WTC11 (cell line): ENCODE results near the gene CFAP251. TPM values are rescaled to one million over a fixed set of nuclear protein-coding genes. Genes with fewer than 3 reads are reported as not detected.

ENCODE experiments used
- ATAC-seq: fragments of 200-7000 bp; cut with Tn5 transposase; 2 replicates; pipeline ENCODE4 v1.10.0; 2021; ENCODE audit warnings: mild to moderate bottlenecking, moderate library complexity
- CTCF ChIA-PET: fragments of 300-600 bp; sonication (Branson Sonifier 250); formaldehyde crosslinking; loops from one replicate; lab custom pipeline; 2021; ENCODE audit warnings: antibody characterized with exemption; lab: Charles Lee
- POLR2A ChIA-PET: fragments of 350-600 bp; sonication (Branson Sonifier 250); formaldehyde crosslinking; loops from one replicate; lab custom pipeline; 2021; ENCODE audit warnings: antibody characterized with exemption; lab: Charles Lee
- DNase-seq: peaks from one replicate; pipeline ENCODE4 v3.0.0; 2021; ENCODE audit warnings: low spot score
- H3K27ac Mint-ChIP-seq: 2 replicates; pipeline ENCODE4 v1.8.0; 2021; ENCODE audit warnings: mixed read lengths
- H3K27me3 Mint-ChIP-seq: 2 replicates; pipeline ENCODE4 v1.8.0; 2021; ENCODE audit warnings: low read depth, mild to moderate bottlenecking, moderate library complexity, mixed read lengths
- H3K36me3 Mint-ChIP-seq: 2 replicates; pipeline ENCODE4 v1.8.0; 2021; ENCODE audit warnings: mixed read lengths
- H3K4me1 Mint-ChIP-seq: 2 replicates; pipeline ENCODE4 v1.8.0; 2022; ENCODE audit warnings: mixed read lengths
- H3K4me3 Mint-ChIP-seq: 2 replicates; pipeline ENCODE4 v1.8.0; 2021; ENCODE audit warnings: mild to moderate bottlenecking, moderate library complexity, mixed read lengths
- H3K9me3 Mint-ChIP-seq: 2 replicates; pipeline ENCODE4 v1.8.0; 2021; ENCODE audit warnings: mixed read lengths
- E2F1 ChIP-seq: sonication (generic); formaldehyde crosslinking; IDR thresholded peaks from 2 replicates; pipeline ENCODE4 v1.8.0; 2022; ENCODE audit warnings: mild to moderate bottlenecking, missing genetic modification reagents
- FOXP1 ChIP-seq: sonication (generic); formaldehyde crosslinking; IDR thresholded peaks from 2 replicates; pipeline ENCODE4 v1.8.0; 2022; ENCODE audit warnings: missing genetic modification reagents, mild to moderate bottlenecking, moderate library complexity, borderline replicate concordance
- MXD4 ChIP-seq: fragments of 250-450 bp; sonication (Bioruptor Pico); IDR thresholded peaks from 2 replicates; pipeline ENCODE4 v1.8.0; 2021; ENCODE audit warnings: mild to moderate bottlenecking, moderate library complexity, borderline replicate concordance
- NR2C2 ChIP-seq: sonication (generic); formaldehyde crosslinking; IDR thresholded peaks from 2 replicates; pipeline ENCODE4 v1.8.0; 2022; ENCODE audit warnings: mild to moderate bottlenecking, missing genetic modification reagents
- SMAD4 ChIP-seq: sonication (generic); formaldehyde crosslinking; IDR thresholded peaks from 2 replicates; pipeline ENCODE4 v1.8.0; 2022; ENCODE audit warnings: mild to moderate bottlenecking, missing genetic modification reagents
- TCF7 ChIP-seq: sonication (generic); formaldehyde crosslinking; IDR thresholded peaks from 2 replicates; pipeline ENCODE4 v1.8.0; 2022; ENCODE audit warnings: mild to moderate bottlenecking, low read depth, missing genetic modification reagents, moderate library complexity
- TEAD1 ChIP-seq: sonication (generic); formaldehyde crosslinking; IDR thresholded peaks from 2 replicates; pipeline ENCODE4 v1.8.0; 2022; ENCODE audit warnings: mild to moderate bottlenecking, missing genetic modification reagents
- USF1 ChIP-seq: sonication (generic); formaldehyde crosslinking; IDR thresholded peaks from 2 replicates; pipeline ENCODE4 v1.8.0; 2022; ENCODE audit warnings: mild to moderate bottlenecking, missing genetic modification reagents
- ZNF263 ChIP-seq: sonication (generic); formaldehyde crosslinking; IDR thresholded peaks from 2 replicates; pipeline ENCODE4 v1.8.1; 2022; ENCODE audit warnings: low read depth, mild to moderate bottlenecking, moderate library complexity, missing genetic modification reagents
- total RNA-seq: library from RNA; stranded (reverse); gene quantifications from 3 replicates; pipeline ENCODE4 v1.2.3, GENCODE V29; 2021
- TF ChIP-seq, protein P1 (sequence below): fragments of 200-600 bp; IDR thresholded peaks from 2 replicates; pipeline ENCODE4 v1.8.0; 2022; ENCODE audit warnings: antibody characterized with exemption
- TF ChIP-seq, protein P2 (sequence below): sonication (generic); formaldehyde crosslinking; IDR thresholded peaks from 2 replicates; pipeline ENCODE4 v1.8.0; 2022; ENCODE audit warnings: mild to moderate bottlenecking, missing genetic modification reagents
- TF ChIP-seq, protein P3 (sequence below): sonication (generic); formaldehyde crosslinking; IDR thresholded peaks from 2 replicates; pipeline ENCODE4 v1.8.0; 2023; ENCODE audit warnings: mild to moderate bottlenecking, missing genetic modification reagents

Gene CFAP251
- total RNA-seq, 1 experiment from 2014 or later: 3.1 TPM

DNA sequence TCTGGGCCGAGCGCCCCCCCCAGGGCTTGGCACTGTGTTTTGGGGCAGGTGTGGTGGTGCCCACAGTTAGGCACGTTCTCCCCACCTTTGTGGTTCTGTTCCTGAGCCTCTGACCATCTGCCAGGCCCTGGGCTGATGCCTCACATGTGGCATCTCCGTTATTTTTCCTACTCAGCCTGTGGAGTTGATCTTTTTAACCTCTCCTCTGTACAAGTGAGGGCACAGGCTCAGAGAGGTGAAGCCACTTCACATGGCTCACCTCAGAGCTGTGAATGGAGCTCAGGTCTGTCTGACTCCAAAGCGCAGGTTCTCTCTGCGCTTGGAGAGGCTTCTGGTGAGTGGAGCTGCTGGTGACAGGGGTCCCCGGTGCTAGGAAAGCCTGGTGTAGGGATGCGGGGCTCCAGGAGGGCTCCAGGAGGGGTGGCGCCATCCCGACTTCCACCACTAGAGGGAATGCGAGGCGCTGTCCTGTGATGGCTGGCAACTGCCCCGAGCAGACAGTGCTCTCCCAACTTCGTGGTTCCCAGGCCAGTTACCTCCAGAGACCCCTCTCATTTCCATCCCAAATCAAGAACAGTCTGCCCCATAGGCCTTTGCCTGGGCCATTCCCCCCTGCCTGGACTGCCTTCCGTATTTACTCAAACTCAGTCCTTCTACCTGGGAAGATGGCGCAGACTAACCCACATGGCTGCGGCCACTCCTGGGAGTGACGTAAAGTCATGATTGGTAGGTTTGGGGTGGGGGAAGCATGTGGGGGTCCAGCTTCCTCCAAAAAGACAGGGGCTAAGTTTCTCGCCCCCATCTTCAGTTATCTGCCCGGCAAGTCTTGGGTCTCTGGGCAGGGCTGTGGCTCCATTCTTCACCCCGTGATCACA lies 113.2 kb downstream of the CFAP251 start:
- ChIA-PET CTCF (interaction anchor here (0.6 to 1.5 kb wide), 17 partner anchors 10 to 387 kb away, joined by 3 to 7 read pairs (median 3); partner anchors contain the start of genes B3GNT4, BCL7A, CFAP251 and RHOF), POLR2A (no interaction called here)
- Mint-ChIP-seq H3K4me1 (peaks cover 25% of the 10 kb centered on the region), H3K27me3 (no peaks in the 10 kb centered on the region), H3K27ac (peak overlapping the region; percentile 70), H3K36me3 (peaks cover 16% of the 10 kb centered on the region), H3K4me3 (no peak overlapping the region), H3K9me3 (no peaks in the 10 kb centered on the region)
- ATAC-seq (peak; percentile 95), DNase-seq (peak; percentile 85)
- TF ChIP-seq FOXP1 (CRISPR knock-in tag) (no peak), TEAD1 (CRISPR knock-in tag) (no peak), USF1 (no peak), E2F1 (CRISPR knock-in tag) (no peak), MXD4 (no peak), NR2C2 (CRISPR knock-in tag) (no peak)
- TF ChIP-seq, protein P1, sequence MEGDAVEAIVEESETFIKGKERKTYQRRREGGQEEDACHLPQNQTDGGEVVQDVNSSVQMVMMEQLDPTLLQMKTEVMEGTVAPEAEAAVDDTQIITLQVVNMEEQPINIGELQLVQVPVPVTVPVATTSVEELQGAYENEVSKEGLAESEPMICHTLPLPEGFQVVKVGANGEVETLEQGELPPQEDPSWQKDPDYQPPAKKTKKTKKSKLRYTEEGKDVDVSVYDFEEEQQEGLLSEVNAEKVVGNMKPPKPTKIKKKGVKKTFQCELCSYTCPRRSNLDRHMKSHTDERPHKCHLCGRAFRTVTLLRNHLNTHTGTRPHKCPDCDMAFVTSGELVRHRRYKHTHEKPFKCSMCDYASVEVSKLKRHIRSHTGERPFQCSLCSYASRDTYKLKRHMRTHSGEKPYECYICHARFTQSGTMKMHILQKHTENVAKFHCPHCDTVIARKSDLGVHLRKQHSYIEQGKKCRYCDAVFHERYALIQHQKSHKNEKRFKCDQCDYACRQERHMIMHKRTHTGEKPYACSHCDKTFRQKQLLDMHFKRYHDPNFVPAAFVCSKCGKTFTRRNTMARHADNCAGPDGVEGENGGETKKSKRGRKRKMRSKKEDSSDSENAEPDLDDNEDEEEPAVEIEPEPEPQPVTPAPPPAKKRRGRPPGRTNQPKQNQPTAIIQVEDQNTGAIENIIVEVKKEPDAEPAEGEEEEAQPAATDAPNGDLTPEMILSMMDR: peak; percentile 83
- TF ChIP-seq, protein P2, sequence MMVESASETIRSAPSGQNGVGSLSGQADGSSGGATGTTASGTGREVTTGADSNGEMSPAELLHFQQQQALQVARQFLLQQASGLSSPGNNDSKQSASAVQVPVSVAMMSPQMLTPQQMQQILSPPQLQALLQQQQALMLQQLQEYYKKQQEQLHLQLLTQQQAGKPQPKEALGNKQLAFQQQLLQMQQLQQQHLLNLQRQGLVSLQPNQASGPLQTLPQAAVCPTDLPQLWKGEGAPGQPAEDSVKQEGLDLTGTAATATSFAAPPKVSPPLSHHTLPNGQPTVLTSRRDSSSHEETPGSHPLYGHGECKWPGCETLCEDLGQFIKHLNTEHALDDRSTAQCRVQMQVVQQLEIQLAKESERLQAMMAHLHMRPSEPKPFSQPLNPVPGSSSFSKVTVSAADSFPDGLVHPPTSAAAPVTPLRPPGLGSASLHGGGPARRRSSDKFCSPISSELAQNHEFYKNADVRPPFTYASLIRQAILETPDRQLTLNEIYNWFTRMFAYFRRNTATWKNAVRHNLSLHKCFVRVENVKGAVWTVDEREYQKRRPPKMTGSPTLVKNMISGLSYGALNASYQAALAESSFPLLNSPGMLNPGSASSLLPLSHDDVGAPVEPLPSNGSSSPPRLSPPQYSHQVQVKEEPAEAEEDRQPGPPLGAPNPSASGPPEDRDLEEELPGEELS: no peak

DNA sequence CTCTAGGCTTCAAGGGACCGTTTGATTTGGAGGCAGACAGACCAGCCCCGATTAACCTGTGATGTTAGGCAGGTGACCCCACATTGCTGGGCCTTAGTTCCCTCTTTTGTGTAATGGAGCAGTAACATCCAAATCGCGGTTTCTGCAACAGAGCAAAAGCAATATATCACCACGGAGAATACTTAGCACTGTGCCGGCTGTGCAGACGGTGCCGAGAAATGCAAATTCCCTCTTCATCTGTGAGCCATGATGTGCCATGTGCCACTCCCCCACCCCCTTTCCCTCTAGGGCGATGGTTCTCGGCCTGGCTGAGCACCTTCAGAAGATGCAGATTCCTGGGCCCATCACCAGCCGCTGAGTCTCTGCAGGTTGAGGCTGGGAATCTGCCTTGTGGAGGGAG lies 114.2 kb downstream of the CFAP251 start:
- no peaks in the 10 kb centered on the region for H3K9me3 Mint-ChIP-seq
- POLR2A ChIA-PET: no interaction called here
- no peak for ATAC-seq
- no peak overlapping the region for H3K27ac Mint-ChIP-seq
- H3K4me3 Mint-ChIP-seq: no peak overlapping the region
- peaks cover 20% of the 10 kb centered on the region for H3K36me3 Mint-ChIP-seq
- no peaks in the 10 kb centered on the region for H3K27me3 Mint-ChIP-seq
- peaks cover 19% of the 10 kb centered on the region for H3K4me1 Mint-ChIP-seq
- TF ChIP-seq ZNF263 (CRISPR knock-in tag) (no peak), SMAD4 (CRISPR knock-in tag) (no peak), TCF7 (no peak)
- TF ChIP-seq, protein P3, sequence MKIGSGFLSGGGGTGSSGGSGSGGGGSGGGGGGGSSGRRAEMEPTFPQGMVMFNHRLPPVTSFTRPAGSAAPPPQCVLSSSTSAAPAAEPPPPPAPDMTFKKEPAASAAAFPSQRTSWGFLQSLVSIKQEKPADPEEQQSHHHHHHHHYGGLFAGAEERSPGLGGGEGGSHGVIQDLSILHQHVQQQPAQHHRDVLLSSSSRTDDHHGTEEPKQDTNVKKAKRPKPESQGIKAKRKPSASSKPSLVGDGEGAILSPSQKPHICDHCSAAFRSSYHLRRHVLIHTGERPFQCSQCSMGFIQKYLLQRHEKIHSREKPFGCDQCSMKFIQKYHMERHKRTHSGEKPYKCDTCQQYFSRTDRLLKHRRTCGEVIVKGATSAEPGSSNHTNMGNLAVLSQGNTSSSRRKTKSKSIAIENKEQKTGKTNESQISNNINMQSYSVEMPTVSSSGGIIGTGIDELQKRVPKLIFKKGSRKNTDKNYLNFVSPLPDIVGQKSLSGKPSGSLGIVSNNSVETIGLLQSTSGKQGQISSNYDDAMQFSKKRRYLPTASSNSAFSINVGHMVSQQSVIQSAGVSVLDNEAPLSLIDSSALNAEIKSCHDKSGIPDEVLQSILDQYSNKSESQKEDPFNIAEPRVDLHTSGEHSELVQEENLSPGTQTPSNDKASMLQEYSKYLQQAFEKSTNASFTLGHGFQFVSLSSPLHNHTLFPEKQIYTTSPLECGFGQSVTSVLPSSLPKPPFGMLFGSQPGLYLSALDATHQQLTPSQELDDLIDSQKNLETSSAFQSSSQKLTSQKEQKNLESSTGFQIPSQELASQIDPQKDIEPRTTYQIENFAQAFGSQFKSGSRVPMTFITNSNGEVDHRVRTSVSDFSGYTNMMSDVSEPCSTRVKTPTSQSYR (CRISPR knock-in tag): no peak
- TF ChIP-seq, all 79 proteins: peak for 0
- CTCF ChIA-PET: interaction anchor here (1.0 to 1.5 kb wide), 3 partner anchors 35 to 171 kb away, joined by 3 to 7 read pairs (median 5); partner anchors contain the start of genes B3GNT4 and CFAP251
- DNase-seq: no peak
